Lower lobe of right lung (tissue), 2 donors: ENCODE results near the gene ADCY7. TPM values are rescaled to one million over a fixed set of nuclear protein-coding genes. Genes with fewer than 3 reads are reported as not detected.

Experiments
- ATAC-seq, 2 donors: fragments of 200-7000 bp; cut with Tn5 transposase; one replicate each; pipeline ENCODE4 v1.9.1; 2020 to 2022; ENCODE audit warnings: mild to moderate bottlenecking in 2 of 2, moderate library complexity in 2 of 2
- DNase-seq: peaks from one replicate; pipeline ENCODE4 v3.0.0-alpha.2; 2020
- H3K27ac ChIP-seq: fragments of 200-600 bp; one replicate; pipeline ENCODE4 v1.8.0; 2022
- H3K27me3 ChIP-seq: fragments of 200-600 bp; one replicate; pipeline ENCODE4 v1.8.0; 2022; ENCODE audit warnings: low read depth
- H3K36me3 ChIP-seq: fragments of 200-600 bp; one replicate; pipeline ENCODE4 v1.8.0; 2022; ENCODE audit warnings: mild to moderate bottlenecking
- H3K4me1 ChIP-seq: fragments of 200-600 bp; one replicate; pipeline ENCODE4 v1.8.0; 2022
- H3K4me3 ChIP-seq: fragments of 200-600 bp; one replicate; pipeline ENCODE4 v1.8.0; 2022; ENCODE audit warnings: mild to moderate bottlenecking
- H3K9me3 ChIP-seq: fragments of 200-600 bp; one replicate; pipeline ENCODE4 v1.8.0; 2022
- CTCF ChIP-seq: fragments of 200-600 bp; IDR thresholded peaks from one replicate; pipeline ENCODE4 v1.8.0; 2022; ENCODE audit warnings: antibody characterized with exemption, mild to moderate bottlenecking
- intact Hi-C: fragments of 100-400 bp; cut with DNase I; formaldehyde crosslinking; loops from one replicate; pipeline ENCODE4 v1.11.0; 2022
- total RNA-seq: library from RNA; stranded (reverse); fragmentation: NEBNext Ultra II Directional; extraction: Animal tissue kit (Norgen Biotek cat#: 25700); gene quantifications from one replicate; pipeline ENCODE4 v1.2.1, GENCODE V29; 2021
- donor health status: DM: no; HTN: yes; CAD: no; lungs with severe emphysema.

Gene ADCY7
- total RNA-seq, 1 donor from 2014 or later = 115 TPM

GRCh38 chr16:50256604-50257003 lies 9.7 kb upstream of the ADCY7 start:
- Histone ChIP-seq H3K27me3 (no peaks in the 10 kb centered on the region), H3K4me3 (no peak overlapping the region), H3K36me3 (no peaks in the 10 kb centered on the region), H3K9me3 (no peaks in the 10 kb centered on the region), H3K27ac (no peak overlapping the region), H3K4me1 (peaks cover 37% of the 10 kb centered on the region)
- ATAC-seq (no peak), DNase-seq (no peak)
- intact Hi-C loops = no loop called here
- no peak for TF ChIP-seq CTCF

GRCh38 chr16:50257876-50258275 lies 8.5 kb upstream of the ADCY7 start:
- no peaks in the 10 kb centered on the region for H3K36me3 ChIP-seq
- H3K27me3 ChIP-seq = no peaks in the 10 kb centered on the region
- ATAC-seq (no peak), DNase-seq (no peak)
- intact Hi-C loops = no loop called here
- no peaks in the 10 kb centered on the region for H3K9me3 ChIP-seq
- no peak overlapping the region for H3K27ac ChIP-seq
- H3K4me3 ChIP-seq = no peak overlapping the region
- no peak for TF ChIP-seq CTCF
- peaks cover 31% of the 10 kb centered on the region for H3K4me1 ChIP-seq

GRCh38 chr16:50259334-50260205 lies 6.8 kb upstream of the ADCY7 start:
- ATAC-seq (peak; percentile 43 to 52), DNase-seq (no peak)
- TF ChIP-seq CTCF = no peak
- intact Hi-C loops = no loop called here
- H3K27ac ChIP-seq = peak overlapping the region; percentile 28
- peaks cover 31% of the 10 kb centered on the region for H3K4me1 ChIP-seq
- no peaks in the 10 kb centered on the region for H3K27me3 ChIP-seq
- peak overlapping the region; percentile 3 for H3K4me3 ChIP-seq
- no peaks in the 10 kb centered on the region for H3K9me3 ChIP-seq
- H3K36me3 ChIP-seq = no peaks in the 10 kb centered on the region

- Histone ChIP-seq H3K9me3 (no peaks in the 10 kb centered on the region), H3K4me1 (peaks cover 33% of the 10 kb centered on the region), H3K27ac (no peak overlapping the region), H3K4me3 (no peak overlapping the region), H3K36me3 (no peaks in the 10 kb centered on the region), H3K27me3 (no peaks in the 10 kb centered on the region)
- intact Hi-C loops = no loop called here
- ATAC-seq (no peak), DNase-seq (no peak)
- no peak for TF ChIP-seq CTCF
These were observed 5.9 kb upstream of the ADCY7 start for GRCh38 chr16:50260206-50261159.

GRCh38 chr16:50261160-50261706 lies 5.1 kb upstream of the ADCY7 start:
- intact Hi-C loops = no loop called here
- ATAC-seq = no peak
- peak overlapping the region; percentile 11 for H3K27ac ChIP-seq
- no peaks in the 10 kb centered on the region for H3K27me3 ChIP-seq
- H3K4me1 ChIP-seq = peaks cover 41% of the 10 kb centered on the region
- no peak for TF ChIP-seq CTCF
- no peaks in the 10 kb centered on the region for H3K9me3 ChIP-seq
- H3K4me3 ChIP-seq = no peak overlapping the region
- no peak for DNase-seq
- H3K36me3 ChIP-seq = no peaks in the 10 kb centered on the region
